ENCODE results near the gene DOCK11. TPM values are rescaled to one million over a fixed set of nuclear protein-coding genes. Genes with fewer than 3 reads are reported as not detected.

DOCK11 gene
- 0.63 and 2.3 TPM in 2 replicates for total RNA-seq

DNA sequence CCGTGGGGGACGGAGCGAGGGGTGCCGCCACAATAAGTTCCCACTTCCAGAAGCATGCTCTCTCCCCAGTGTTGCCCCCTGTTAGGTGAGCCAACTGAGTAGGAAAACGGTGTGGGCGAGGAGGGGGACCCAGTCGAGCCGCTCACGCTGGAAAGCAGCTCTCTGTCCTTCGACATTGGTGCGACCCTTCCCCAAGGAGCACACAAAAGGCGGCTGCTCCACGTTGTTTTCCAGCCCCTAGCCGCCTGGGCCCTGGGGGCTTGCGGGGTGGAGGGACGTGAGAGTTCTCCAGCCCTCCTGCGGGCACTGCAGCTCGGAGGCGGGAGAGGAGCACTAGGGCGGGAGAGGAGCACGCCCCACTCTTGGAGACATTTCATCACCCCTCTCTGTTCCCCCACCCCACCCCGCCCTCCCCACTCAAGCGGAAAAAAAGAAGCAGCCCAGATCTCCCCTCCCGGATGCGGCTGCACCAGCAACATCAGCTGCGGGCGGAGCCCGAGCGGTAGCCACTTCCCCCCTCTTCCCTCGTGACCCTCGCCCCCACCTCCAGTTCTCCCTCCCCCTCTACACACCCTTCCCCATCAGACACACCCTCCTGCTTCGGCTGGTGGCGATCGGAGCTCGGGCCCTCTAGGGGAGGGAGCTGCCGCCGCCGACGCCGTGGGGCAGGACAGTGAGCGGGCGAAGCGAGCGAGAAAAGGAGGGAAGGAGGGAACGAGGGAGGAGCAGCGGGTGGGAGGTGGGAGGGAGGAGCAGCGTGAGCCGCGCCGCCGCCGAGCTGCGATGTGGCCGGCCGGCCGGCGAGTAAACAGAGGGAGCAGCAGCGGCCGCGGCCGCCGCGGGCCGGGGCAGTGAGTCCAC, at the start of gene DOCK11:
Gene DOCK11 (plus strand): TSS at position 755 of the 861 bp plus-strand sequence. CDS start 157 bp downstream, outside the sequence.

DNA sequence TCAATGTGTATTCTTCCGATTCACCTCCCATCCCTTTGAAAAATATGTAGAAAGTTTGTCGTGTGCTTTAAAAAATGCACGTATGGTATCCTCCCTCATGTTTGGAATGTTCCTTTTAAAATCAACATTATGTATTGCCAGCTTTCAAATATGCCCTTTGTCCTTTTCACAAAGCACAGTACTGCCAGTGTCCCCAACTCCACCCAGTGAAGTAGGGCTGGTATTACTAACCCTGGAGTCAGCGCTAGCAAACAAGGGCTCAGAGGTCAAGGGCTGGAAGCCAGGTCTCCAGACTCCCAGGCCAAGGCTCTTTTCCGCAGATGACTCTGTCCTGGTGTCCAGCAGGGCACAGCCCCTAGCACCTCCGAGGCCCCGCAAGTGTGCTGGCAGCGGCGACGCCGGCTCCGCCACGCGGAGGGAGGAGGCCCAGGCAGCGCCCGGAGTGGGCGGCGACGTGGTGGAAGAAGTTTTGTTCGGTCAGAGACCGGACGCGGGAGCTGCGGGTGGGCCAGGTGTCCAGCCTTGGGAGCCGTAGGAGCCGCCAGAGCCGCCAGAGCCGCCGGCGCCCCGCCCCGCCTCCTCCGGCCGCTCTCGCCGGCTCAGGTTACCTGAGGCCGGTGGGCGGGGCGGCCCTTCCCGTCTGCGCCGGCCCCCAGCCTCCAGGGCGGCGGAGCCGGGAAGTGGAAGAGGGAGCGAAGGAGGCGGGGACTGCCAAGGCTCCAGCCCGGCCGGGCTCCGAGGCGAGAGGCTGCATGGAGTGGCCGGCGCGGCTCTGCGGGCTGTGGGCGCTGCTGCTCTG, 231.5 kb downstream of the DOCK11 start, which contains the start of gene IL13RA1:
Gene IL13RA1 (plus strand): TSS at position 720 of the 799 bp plus-strand sequence. CDS start 33 bp downstream, at position 753.

Other genes starting within 250 kb of the DOCK11 start
- gene WDR44, start 149.7 kb upstream of the DOCK11 start, total RNA-seq, result 10.3 and 12.2 TPM in 2 replicates
- 32.7 and 57.3 TPM in 2 replicates for gene IL13RA1, start 231.8 kb downstream of the DOCK11 start, total RNA-seq